GM12892 (cell line): ENCODE results near the gene RNF215.
"Not testable (repeated sequence)": the region's sequence is repeated elsewhere in the genome, so short reads cannot be mapped to it uniquely, and the experiment has no call there.

ENCODE experiments used
- DNase-seq: peaks from one replicate; pipeline ENCODE4 v3.0.0; 2011; ENCODE audit not compliant: insufficient read length
- FAIRE-seq: peaks from 2 replicates; lab custom pipeline; 2011; peaks lifted over from hg19 to GRCh38; lab: Jason Lieb, UNC
- POLR2A ChIP-seq: IDR thresholded peaks from 2 replicates; pipeline ENCODE4 v1.6.1; 2011; ENCODE audit warnings: low read depth, low read length, control low read depth
- POLR2AphosphoS5 ChIP-seq: IDR thresholded peaks from 2 replicates; pipeline ENCODE4 v1.6.1; 2011; ENCODE audit warnings: low read depth, low read length, control low read depth
- TAF1 ChIP-seq: IDR thresholded peaks from 2 replicates; pipeline ENCODE4 v1.6.1; 2011; ENCODE audit warnings: low read depth, mild to moderate bottlenecking, control low read depth, low read length, borderline replicate concordance

RNF215 gene

GRCh38 chr22:30344447-30345200 is 42.6 kb downstream of the RNF215 start:
- TF ChIP-seq POLR2AphosphoS5 = no peak
- TF ChIP-seq POLR2A = no peak
- no peak for TF ChIP-seq TAF1
- DNase-seq (no peak), FAIRE-seq (no peak)

GRCh38 chr22:30340911-30341685 is 46.1 kb downstream of the RNF215 start:
- FAIRE-seq = no peak
- TF ChIP-seq POLR2A (0 out of 2 replicates have a peak, but pooled peaks have one; percentile 23), TAF1 (no peak)
- DNase-seq = no peak

DNA sequence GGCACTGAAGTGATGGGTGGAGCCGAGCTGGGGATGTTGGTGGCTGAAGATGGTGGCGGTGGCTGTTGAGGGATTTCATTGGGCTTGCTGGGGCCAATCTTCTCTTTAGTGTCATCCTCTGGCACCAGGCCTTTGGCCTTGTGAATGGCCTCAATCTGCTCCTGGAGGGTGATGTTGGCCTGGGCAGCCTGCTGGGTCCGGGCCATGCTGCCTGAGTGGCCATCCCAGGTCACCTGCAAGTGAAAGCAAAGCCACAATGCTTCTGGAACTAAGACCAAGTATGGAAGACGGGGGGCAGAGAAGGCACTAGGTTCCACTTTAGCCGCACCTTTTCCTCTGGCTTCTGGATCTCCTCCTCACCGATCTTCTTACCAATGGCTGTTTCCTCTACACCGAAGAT is 48.4 kb downstream of the RNF215 start:
- no peak for TF ChIP-seq TAF1
- TF ChIP-seq POLR2AphosphoS5 = no peak
- no peak for TF ChIP-seq POLR2A
- no peak for FAIRE-seq

DNA sequence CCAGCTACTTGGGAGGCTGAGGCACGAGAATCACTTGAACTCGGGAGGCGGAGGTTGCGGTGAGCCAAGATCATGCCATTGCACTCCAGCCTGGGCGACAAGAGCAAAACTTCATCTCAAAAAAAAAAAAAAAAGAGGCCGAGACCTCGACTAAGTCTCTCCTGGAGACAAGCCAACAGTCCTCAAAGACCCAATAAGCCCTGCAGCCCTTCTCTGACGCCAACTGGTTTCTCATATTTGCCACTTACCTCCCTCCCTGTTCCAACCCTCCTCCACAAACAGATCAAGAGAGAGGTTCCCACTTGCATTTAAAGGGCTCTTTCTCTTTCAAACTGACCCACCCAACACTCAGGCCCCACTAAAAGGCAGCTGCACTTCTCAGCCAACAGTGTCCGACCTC is 48.9 kb downstream of the RNF215 start:
- not testable (repeated sequence) for DNase-seq, FAIRE-seq

More for the DNA sequence above, 48.4 kb downstream of the RNF215 start:
- no peak for DNase-seq

DNA sequence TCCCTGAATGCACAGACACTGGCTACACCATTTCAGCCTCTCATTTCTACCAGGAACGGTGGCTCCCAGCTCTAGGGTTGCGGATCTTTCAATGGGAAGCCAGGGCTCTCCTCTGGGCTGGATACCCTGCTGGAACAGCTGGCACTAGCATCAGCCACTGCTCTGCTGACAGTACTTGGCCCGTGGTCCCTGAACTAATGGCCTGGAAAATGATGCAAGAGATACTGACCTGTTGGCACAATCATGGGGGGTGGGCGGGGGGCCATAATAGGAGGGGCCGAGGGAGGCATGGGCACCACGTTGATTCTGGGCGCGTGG is 49.8 kb downstream of the RNF215 start:
- FAIRE-seq (no peak), DNase-seq (no peak)
- no peak for TF ChIP-seq POLR2A
- TF ChIP-seq TAF1 = no peak
- no peak for TF ChIP-seq POLR2AphosphoS5

GRCh38 chr22:30336752-30337460 is 50.3 kb downstream of the RNF215 start:
- FAIRE-seq (no peak), DNase-seq (no peak)
- TF ChIP-seq TAF1 = no peak
- TF ChIP-seq POLR2AphosphoS5 = no peak
- no peak for TF ChIP-seq POLR2A

- DNase-seq = no peak
- no peak for FAIRE-seq
- no peak for TF ChIP-seq POLR2AphosphoS5
- TF ChIP-seq TAF1 = no peak
- no peak for TF ChIP-seq POLR2A
Measured at GRCh38 chr22:30335236-30335635, 52.0 kb downstream of the RNF215 start.

GRCh38 chr22:30334646-30335045 is 52.6 kb downstream of the RNF215 start:
- TF ChIP-seq POLR2A (no peak), POLR2AphosphoS5 (no peak), TAF1 (no peak)
- FAIRE-seq (no peak), DNase-seq (no peak)

DNA sequence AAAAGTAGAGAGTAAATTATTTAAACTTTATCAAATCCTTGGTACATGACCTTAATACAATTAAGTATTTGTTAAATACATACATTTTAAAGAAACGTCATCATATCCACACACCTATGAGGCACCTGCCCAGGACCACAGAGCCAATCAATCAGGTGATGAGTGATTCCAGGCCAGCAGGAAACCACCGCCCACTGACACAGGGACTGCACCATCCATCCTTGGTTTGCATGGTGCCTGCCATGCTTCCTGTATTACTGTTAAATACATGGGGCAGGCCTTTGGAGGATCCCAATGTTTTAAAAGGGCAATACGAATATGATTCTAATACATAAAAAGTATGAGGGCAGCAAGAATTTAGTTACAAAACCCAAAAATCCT is 53.5 kb downstream of the RNF215 start:
- DNase-seq (no peak), FAIRE-seq (no peak)
- no peak for TF ChIP-seq POLR2A
- TF ChIP-seq POLR2AphosphoS5 = no peak
- no peak for TF ChIP-seq TAF1

GRCh38 chr22:30332994-30333706 is 54.1 kb downstream of the RNF215 start:
- no peak for FAIRE-seq
- TF ChIP-seq TAF1 (no peak), POLR2A (0 out of 2 replicates have a peak, but pooled peaks have one; percentile 2), POLR2AphosphoS5 (no peak; the same call in 1 of the 2 replicates)
- no peak for DNase-seq

GRCh38 chr22:30332551-30332950 is 54.7 kb downstream of the RNF215 start:
- FAIRE-seq = no peak
- DNase-seq = no peak
- no peak for TF ChIP-seq TAF1
- no peak for TF ChIP-seq POLR2A
- peak; percentile 14; the same call in 1 of the 2 replicates for TF ChIP-seq POLR2AphosphoS5
